Measurements from ENCODE around the gene ABI2.

The ABI2 gene

DNA sequence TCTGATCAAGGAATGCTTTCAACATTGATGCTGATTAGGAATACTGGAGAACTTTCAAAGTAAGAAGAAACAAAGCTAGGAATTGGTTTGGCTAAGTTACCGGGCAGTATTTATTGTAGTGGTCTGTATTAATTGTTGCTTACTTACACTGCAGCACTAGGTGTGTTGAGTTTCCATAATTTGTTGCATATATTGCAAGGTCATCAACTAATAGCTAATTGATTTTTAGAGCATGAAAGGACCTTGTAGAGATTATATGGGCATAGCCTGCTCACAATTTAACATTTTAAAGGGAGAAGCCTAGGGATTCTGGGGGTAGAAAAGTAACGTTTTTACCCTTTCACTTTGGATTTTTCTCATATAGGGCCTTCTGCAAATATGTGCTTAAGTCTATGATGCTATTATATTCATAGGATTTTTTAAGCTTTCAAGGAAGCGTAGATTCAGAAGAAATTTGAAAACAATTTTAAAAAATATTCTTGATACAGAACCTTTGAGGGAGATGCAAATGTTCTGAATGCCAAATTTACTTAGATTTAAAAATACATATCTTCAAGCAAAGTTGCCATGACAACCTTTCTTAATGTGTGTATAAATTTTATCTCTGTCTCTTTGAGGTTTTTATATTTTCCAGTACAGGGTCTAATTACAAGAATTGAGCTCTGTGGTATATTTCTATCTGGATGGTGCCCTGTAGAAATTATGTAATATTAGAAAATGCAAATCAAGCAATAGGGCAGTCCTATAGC, 17.3 kb upstream of the ABI2 start:
- no peak overlapping the region for H3K4me3 ChIP-seq (replicated peaks; ENCODE audit: low read depth, low read length)
- DNase-seq (ENCODE audit: low read depth), result no peak
- TF ChIP-seq, protein P1, sequence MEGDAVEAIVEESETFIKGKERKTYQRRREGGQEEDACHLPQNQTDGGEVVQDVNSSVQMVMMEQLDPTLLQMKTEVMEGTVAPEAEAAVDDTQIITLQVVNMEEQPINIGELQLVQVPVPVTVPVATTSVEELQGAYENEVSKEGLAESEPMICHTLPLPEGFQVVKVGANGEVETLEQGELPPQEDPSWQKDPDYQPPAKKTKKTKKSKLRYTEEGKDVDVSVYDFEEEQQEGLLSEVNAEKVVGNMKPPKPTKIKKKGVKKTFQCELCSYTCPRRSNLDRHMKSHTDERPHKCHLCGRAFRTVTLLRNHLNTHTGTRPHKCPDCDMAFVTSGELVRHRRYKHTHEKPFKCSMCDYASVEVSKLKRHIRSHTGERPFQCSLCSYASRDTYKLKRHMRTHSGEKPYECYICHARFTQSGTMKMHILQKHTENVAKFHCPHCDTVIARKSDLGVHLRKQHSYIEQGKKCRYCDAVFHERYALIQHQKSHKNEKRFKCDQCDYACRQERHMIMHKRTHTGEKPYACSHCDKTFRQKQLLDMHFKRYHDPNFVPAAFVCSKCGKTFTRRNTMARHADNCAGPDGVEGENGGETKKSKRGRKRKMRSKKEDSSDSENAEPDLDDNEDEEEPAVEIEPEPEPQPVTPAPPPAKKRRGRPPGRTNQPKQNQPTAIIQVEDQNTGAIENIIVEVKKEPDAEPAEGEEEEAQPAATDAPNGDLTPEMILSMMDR (IDR thresholded peaks at IDR 0.05; ENCODE audit: low read length, missing control alignments), result no peak

DNA sequence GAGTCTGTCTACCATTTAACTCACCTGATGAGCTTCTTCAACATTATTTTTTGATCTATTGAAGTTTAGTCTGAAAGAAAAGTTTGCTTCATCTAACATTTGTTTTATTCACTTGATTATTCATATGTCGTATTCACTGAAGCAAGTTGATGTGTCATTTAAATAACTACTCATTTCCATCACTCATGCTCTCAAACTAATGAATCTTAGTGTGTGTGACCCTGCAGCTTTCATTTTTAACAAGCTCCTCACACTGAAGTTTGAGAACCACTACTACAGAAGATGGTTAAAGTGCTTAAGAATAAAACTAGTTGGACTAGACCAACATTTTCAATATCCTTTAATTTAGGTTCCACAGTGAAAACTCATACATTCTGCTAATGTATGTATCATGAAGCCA, 1.8 kb upstream of the ABI2 start:
- H3K4me3 ChIP-seq (replicated peaks; ENCODE audit: low read depth, low read length), result no peak overlapping the region
- no peak for DNase-seq (ENCODE audit: low read depth)
- TF ChIP-seq, protein P1 (IDR thresholded peaks at IDR 0.05; ENCODE audit: low read length, missing control alignments), result no peak

DNA sequence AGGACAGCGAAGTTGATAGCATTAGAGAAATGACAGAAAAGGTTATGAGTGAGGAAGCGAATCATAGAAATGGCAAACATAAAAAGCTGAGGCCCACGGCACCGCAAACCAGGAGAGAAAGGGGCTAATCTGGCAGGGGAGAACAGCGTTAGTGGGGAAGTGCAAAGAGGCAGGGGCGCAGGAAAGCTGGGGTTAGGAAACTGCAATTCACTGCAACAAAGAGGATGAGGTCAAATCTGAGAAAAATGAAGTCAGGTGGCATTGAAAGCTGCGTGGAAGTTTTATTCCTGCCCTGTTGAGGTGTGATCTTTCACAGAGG, 653 bp upstream of the ABI2 start:
- TF ChIP-seq, protein P1 (IDR thresholded peaks at IDR 0.05; ENCODE audit: low read length, missing control alignments), result no peak
- no peak for DNase-seq (ENCODE audit: low read depth)
- peak overlapping the region; percentile 90 for H3K4me3 ChIP-seq (replicated peaks; ENCODE audit: low read depth, low read length)

DNA sequence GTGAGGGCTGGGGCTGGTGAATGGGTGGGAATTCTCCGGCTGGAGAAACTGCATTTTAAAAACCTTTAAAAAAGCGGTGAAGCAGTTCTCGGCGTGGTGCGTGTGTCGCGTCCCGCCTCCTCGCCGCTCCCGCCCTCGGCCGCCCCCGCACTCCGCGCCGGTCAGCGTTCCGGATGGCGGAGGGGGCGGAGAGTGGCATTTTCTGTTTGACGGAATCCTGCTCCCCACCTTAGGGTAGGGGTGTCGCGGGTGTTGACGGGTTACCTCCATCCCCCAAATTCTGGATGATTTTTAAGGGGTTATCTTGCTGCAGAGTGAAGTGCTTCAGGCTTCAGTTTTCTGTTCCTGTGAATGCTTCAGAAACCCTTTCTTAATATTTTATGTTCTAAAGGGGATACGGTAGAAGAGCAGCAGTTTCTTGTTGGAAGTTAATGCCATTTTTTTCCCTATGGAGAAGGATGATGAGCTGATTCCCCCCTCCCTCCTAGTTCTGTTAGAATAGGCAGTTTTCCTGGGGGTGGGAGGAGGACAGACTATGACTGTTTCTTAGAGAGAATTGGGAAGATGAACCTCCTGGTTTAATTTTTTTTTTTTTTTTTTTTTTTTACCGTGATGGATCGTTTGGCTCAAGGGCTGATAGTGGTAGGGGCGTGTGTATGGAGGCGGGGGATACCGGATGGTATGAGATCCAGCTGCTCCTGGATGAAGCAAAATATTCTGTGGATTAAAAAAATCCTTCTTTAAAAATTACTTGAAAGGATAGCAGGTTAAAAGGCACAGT, 756 bp downstream of the ABI2 start:
- peak overlapping the region; percentile 90 for H3K4me3 ChIP-seq (replicated peaks; ENCODE audit: low read depth, low read length)
- TF ChIP-seq, protein P1 (IDR thresholded peaks at IDR 0.05; ENCODE audit: low read length, missing control alignments), result no peak
- peak; percentile 38 for DNase-seq (ENCODE audit: low read depth)

DNA sequence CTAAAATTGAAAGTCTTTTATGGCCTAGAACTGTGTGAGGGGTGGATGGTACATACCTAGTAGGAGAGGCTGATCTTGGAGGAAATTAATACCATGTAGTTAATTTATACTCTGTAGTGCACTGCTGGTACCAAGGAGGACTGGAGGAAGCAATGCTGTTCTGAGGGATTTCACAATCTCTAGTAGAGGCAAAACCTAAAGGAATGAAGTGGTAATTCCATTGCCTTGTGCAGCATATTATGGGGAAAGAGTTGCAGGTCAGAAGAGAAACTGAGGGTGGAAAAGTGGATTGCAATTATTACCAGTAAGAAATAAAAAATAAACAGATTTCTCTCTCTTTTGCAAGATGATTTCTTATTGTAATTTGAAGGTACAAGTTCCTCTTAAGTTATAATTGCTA, 2.2 kb downstream of the ABI2 start:
- peak; percentile 70 for DNase-seq (ENCODE audit: low read depth)
- TF ChIP-seq, protein P1 (IDR thresholded peaks at IDR 0.05; ENCODE audit: low read length, missing control alignments), result no peak
- no peak overlapping the region for H3K4me3 ChIP-seq (replicated peaks; ENCODE audit: low read depth, low read length)

DNA sequence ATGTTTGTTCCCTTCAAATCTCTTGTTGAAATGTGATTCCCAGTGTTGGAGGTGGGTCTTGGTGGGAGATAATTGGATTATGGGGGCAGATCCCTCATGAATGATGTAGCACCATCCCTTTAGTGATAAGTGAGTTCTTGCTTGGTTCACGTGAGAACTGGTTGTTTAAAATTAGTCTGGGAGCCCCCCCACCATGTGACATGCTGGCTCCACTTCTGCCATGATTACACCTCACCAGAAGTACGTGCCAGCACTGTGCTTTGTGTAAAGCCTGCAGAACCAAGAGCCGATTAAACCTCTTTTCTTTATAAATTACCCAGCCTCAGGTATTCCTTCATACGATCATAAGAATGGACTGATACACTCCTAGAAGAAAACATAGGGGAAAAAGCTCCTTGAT, 10.1 kb downstream of the ABI2 start:
- DNase-seq (ENCODE audit: low read depth), result no peak
- no peak overlapping the region for H3K4me3 ChIP-seq (replicated peaks; ENCODE audit: low read depth, low read length)
- TF ChIP-seq, protein P1 (IDR thresholded peaks at IDR 0.05; ENCODE audit: low read length, missing control alignments), result no peak

Measured in fibroblast of pulmonary artery (primary cell).